GM12872 (cell line): ENCODE measurements around the gene CTTNBP2NL.

Source experiments
- CTCF ChIP-seq: IDR thresholded peaks from 3 replicates; pipeline ENCODE4 v1.5.1; 2011; ENCODE audit warnings: low read depth, mild to moderate bottlenecking, low read length, moderate library complexity; ENCODE audit not compliant: insufficient read depth

CTTNBP2NL gene

GRCh38 chr1:112417271-112417670 lies 21.3 kb downstream of the CTTNBP2NL start:
- no peak for TF ChIP-seq CTCF

GRCh38 chr1:112418099-112418892 lies 22.3 kb downstream of the CTTNBP2NL start:
- TF ChIP-seq CTCF, result no peak

- TF ChIP-seq CTCF, result no peak
These were observed 27.2 kb downstream of the CTTNBP2NL start for GRCh38 chr1:112423207-112423606.

GRCh38 chr1:112429749-112430148 lies 33.7 kb downstream of the CTTNBP2NL start:
- no peak for TF ChIP-seq CTCF

GRCh38 chr1:112431038-112431437 lies 35.0 kb downstream of the CTTNBP2NL start:
- TF ChIP-seq CTCF, result no peak

GRCh38 chr1:112435448-112435847 lies 39.4 kb downstream of the CTTNBP2NL start:
- TF ChIP-seq CTCF, result no peak

- no peak for TF ChIP-seq CTCF
These were observed 40.6 kb downstream of the CTTNBP2NL start for GRCh38 chr1:112436384-112437156.
